ENCODE results near the gene CHST11.
"Not testable (repeated sequence)": the region's sequence is repeated elsewhere in the genome, so short reads cannot be mapped to it uniquely, and the experiment has no call there.

The CHST11 gene

GRCh38 chr12:104611671-104612070 lies 154.9 kb downstream of the CHST11 start:
- no peak for DNase-seq

DNA sequence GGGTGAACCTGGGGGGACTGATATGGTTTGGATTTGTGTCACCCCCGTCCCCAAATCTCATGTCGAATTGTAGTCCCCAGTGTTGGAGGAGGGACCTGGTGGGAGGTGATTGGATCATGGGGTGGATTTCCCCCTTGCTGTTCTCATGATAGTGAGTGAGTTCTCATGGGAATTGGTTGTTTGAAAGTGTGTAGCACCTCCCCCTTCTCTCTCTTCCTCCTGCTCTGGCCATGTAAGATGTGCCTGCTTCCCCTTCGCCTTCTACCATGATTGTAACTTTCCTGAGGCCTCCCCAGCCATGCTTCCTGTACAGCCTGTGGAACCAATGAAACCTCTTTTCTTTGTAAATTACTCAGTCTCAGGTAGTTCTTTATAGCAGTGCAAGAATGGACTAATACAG lies 156.6 kb downstream of the CHST11 start:
- not testable (repeated sequence) for DNase-seq

DNA sequence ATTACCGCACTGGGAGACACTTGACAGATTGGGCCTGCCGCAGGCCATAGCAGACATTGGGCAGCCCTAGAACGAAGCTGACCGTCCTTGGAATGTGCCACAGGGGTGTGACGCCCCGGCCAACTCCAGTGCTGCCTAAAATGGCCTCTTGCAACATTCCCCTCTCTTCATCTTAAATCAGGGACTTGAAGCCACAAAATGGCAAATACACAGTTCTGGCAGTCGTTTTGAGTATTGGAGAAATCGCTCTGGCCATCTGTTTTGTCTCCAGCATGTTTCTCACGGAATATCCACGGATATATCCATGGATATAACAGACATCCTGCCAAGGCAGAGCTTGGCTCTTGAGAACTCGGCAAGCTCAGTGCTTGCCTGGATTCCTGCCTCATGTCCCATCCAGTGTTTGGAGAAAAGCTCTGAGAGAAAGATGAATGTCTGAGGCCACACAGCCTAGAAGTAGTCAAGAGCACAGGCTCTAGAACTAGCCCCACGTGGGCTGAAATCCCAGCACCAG lies 158.4 kb downstream of the CHST11 start:
- DNase-seq, result no peak

- DNase-seq, result no peak
Observed at GRCh38 chr12:104618691-104619090, 161.9 kb downstream of the CHST11 start.

DNA sequence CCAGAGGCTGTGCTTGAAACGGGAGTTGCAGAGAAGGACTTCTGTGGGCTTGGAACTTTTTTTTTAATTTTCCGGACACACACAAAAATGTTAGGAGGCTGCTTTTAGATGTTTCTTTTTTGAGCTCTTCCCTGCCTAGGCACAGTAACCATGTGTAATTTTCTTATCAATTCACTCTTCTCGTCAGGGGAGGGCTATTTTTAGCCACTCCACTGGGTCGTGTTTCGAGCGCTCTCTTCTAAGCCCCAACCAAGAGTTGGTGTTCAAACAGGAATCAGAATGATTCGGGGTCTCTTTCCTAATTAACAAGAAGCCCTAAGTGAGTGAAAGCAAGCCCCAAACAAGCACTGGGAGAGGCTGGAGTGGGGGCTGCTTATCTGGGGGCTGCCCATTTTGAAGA lies 162.6 kb downstream of the CHST11 start:
- DNase-seq, result no peak

- no peak for DNase-seq
Observed at GRCh38 chr12:104620837-104621531, 164.2 kb downstream of the CHST11 start.

DNA sequence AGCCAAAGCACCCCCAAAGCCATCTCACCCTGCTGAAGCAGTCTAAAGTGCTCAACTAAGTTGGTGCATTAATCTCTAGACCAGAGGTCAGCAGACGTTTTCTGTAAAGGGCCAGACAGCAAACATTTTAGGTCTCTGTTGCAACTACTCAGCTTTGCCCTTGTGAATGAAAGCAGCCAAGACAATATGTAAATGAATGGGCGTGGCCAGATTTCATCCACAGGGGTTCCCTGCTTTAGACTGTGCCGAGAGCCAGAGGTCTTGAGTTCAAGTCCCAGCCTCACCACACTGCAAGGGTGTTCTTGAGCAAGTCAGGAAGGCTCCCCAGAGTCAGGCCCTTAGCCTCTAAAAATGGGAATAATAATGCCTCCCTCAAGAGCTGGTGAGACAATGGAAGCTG lies 166.2 kb downstream of the CHST11 start:
- DNase-seq, result no peak

DNA sequence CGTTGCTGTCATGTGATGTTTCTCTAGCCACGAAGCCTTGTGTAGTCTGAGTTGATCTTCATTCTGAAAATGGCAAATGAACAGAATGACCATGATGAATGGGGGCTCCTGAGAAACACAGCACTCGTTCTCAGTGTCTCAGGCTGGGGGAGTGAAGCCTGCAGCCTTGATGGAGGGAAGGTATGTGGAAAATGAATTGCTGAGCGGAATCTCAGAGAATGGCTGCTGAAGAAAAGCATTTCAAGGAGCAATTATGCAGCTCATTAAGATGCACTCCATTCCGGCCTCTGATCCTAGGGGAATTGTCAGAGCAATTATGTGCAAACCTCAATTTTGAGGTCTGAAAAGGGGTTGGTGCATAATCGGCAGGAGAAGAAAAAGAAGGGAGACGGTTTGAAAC lies 167.1 kb downstream of the CHST11 start:
- no peak for DNase-seq

GRCh38 chr12:104624529-104624928 lies 167.8 kb downstream of the CHST11 start:
- DNase-seq, result no peak

DNA sequence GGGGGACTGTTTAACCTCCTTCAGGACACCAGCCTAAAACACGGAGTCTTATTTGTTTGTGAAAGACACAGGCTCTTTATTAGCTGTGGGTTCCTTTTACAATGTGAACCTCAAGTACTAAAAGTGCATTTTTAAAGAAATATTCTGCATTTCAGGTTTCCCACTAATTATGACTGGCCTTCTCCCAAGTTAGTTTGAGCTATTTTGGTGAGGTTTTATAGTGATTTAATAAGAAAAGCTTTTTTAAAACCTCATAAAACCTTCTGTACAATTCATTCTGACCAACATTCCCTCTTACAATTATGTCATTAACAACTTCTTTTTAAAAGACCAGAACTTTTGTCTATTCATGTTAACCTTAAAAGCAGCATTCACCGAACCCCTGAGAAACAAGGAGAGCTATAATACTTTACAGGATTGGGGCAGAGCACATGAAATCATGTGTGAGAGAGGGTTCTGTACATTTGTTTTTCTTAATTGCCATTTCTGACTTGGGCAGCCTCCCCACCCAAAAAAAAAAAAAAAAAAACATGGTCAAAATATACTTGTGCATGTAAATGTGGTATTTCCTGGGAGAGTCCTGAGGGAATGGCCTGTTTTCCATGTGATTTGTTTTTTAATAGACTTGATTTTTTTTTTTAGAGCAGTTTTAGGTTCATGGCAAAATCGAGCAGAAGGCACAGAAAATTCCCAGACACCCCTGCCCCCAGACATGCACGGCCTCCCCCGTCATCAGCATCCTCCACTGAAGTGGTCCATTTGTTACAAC lies 169.5 kb downstream of the CHST11 start:
- DNase-seq, result no peak

- DNase-seq, result no peak
Observed at GRCh38 chr12:104627231-104627989, 170.7 kb downstream of the CHST11 start.

GRCh38 chr12:104627990-104628830 lies 171.5 kb downstream of the CHST11 start:
- DNase-seq, result no peak

DNA sequence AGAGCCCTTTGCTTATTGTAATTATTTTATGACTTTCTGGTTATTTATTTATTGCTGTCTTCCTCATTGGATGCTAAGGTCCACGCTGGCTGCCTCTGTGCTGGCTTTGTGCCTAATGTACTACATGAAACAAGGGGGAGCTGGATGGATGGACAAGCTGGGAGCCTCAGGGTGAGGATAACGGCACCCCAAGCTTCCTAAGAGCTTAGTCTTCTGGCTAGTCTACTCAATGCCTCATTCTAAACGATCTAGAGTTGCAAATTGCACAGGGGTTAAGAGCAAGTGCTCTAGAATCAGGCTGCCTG lies 172.0 kb downstream of the CHST11 start:
- DNase-seq, result no peak

DNA sequence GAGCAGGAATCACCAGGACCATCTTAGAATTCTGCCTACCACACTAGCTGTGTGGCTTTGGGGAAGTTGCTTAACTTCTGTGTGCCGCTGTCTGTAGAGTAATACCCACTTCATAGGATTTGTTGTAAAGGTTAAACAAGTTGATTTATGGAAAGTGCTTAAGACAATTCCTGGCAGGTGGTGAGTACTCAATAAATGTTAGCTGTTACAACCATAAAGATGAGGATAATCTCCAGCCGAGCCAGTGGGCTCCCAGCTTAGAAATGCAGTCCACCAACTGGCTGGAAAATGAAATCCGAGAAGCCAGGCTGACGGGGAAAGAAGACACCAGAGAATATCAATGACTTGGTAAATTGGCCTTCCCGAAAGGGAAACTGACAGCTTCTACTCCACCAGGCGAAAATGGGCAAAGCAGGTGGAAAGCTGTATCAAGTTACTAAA lies 173.5 kb downstream of the CHST11 start:
- no peak for DNase-seq

DNA sequence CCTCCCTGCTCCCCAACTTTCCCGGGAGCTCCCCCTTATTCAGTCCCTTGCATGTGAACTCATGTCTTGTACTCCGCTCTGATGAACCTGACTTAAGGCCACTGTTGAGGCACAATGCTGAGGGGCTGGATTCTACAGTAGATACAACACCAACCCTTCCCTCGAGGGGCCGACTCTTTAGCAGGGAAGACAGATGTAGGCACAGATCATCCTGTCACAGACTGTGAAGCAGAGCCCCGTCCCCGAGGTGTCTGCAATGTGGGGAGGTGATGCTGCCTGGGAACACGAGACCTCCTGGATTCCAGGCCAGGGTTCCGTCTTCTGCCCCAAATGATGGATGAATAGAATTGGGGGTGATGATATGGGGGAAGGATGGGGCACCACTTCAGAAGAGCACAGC lies 175.1 kb downstream of the CHST11 start:
- no peak for DNase-seq

DNA sequence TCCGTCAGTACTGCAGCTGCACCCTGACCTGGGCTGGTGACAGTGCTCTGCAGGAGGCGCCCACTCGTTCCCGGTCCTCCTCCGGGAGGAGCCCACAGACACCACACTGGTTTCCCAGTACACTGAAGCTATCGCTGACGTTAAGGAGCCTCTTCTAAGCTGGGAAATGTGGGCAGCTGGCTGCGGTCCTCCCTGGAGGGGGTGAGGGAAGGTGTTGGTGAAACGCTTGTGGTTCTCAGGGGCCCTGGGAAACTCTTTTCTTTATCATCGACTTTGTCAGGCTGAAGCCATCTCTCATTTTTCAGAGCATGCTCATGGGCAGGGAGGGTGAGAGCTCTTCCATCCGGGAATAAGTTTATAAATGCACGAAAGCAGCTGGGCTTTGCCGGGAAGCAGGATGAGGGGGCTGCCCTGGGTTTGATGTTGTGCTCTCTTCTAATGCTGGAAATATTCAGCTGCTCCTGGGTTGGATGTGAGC lies 176.0 kb downstream of the CHST11 start:
- no peak for DNase-seq

- DNase-seq, result no peak
Observed at GRCh38 chr12:104634044-104634443, 177.3 kb downstream of the CHST11 start.

DNA sequence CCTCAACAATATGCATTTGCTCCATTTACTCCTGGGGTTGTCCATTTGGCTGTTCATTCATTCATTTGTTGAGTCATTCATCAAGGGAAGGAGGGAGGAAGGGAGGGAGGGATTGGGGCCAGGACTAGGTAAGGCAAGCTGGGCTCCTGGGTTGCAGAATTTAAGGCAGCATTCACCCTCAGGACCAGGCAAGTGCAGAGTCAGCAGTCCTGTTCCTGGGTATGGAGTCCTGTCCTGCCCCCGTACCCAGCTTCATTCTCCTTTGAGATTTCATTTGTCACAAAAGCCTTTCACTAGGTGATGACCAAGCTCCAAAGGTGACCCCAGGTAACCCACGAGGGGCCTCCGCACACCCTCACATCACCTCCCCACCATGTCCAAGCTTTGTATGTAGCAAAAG lies 178.1 kb downstream of the CHST11 start:
- DNase-seq, result no peak

GRCh38 chr12:104635607-104636343 lies 179.0 kb downstream of the CHST11 start:
- no peak for DNase-seq

GRCh38 chr12:104636496-104636895 lies 179.7 kb downstream of the CHST11 start:
- no peak for DNase-seq

- no peak for DNase-seq
Observed at GRCh38 chr12:104637604-104638003, 180.9 kb downstream of the CHST11 start.

Data from stimulated activated CD4-positive, alpha-beta T cell treated with anti-CD3 and anti-CD28 coated beads, Interleukin-4, amount 100 ng/mL, for 1 hour (primary cell).